GM23338 (cell line): ENCODE results near the gene ZNF83.
A peak's percentile ranks its signal among the peaks of the same experiment; 100 is the strongest.
"Not testable (repeated sequence)": the region's sequence is repeated elsewhere in the genome, so short reads cannot be mapped to it uniquely, and the experiment has no call there.

Experiments
- CTCF ChIP-seq, 2 experiments: fragments of 200-600 bp in 1 of 2; sonication (generic) in 1 of 2; conservative IDR thresholded peaks; 2 replicates each; pipeline versions ENCODE4 v1.5.1 to v1.6.1; 2016 to 2017; ENCODE audit warnings: antibody characterized with exemption in 2 of 2, low read depth in 2 of 2, mild to moderate bottlenecking in 2 of 2, moderate library complexity in 1 of 2
- ETS1 ChIP-seq: IDR thresholded peaks from 2 replicates; pipeline ENCODE4 v1.6.1; 2016; ENCODE audit warnings: antibody characterized with exemption
- EZH2 ChIP-seq: fragments of 200-600 bp; sonication (generic); IDR thresholded peaks from one replicate; pipeline ENCODE4 v1.8.0; 2017; ENCODE audit warnings: antibody characterized with exemption, mild to moderate bottlenecking, low read depth; ENCODE audit not compliant: unreplicated experiment
- POLR2AphosphoS5 ChIP-seq: IDR thresholded peaks from 2 replicates; pipeline ENCODE4 v1.6.1; 2016; ENCODE audit warnings: antibody characterized with exemption, low read depth

DNA sequence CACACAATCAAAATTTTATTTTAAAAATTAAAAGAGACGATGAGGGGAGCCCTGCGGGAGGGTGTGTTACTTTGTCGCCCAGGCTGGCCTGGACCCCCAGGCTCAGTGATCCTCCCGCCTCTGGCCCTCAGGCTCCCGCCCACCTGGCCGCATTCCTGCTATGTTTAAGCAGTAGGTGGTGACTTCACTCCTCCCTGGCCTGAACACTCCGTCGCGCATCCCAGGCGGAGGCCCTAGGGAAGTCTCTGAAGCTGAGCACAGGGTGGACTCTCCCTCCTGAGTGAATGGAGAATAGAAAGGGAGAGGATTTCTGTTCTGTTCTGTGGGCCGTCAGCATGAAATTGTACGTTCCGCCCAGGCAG, 68.5 kb downstream of the ZNF83 start:
- 0 out of 4 replicates have a peak, but pooled peaks of 1 of the 2 experiments have one; percentile 0 for TF ChIP-seq CTCF (conservative IDR thresholded peaks at IDR 0.05; ENCODE audit: low read depth in 2 of 2)
- TF ChIP-seq EZH2, ETS1, POLR2AphosphoS5: not testable (repeated sequence)
